ENCODE measurements around the gene TMEM240. TPM values are rescaled to one million over a fixed set of nuclear protein-coding genes. Genes with fewer than 3 reads are reported as not detected.
"Not testable (repeated sequence)": the region's sequence is repeated elsewhere in the genome, so short reads cannot be mapped to it uniquely, and the experiment has no call there.

The TMEM240 gene
- total RNA-seq, 1 donor: 2.2 TPM

- no peak overlapping the region for H3K4me3 ChIP-seq (ENCODE audit: low read depth, low read length)
- DNase-seq (ENCODE audit: low read depth): no peak
- TF ChIP-seq, protein P1, sequence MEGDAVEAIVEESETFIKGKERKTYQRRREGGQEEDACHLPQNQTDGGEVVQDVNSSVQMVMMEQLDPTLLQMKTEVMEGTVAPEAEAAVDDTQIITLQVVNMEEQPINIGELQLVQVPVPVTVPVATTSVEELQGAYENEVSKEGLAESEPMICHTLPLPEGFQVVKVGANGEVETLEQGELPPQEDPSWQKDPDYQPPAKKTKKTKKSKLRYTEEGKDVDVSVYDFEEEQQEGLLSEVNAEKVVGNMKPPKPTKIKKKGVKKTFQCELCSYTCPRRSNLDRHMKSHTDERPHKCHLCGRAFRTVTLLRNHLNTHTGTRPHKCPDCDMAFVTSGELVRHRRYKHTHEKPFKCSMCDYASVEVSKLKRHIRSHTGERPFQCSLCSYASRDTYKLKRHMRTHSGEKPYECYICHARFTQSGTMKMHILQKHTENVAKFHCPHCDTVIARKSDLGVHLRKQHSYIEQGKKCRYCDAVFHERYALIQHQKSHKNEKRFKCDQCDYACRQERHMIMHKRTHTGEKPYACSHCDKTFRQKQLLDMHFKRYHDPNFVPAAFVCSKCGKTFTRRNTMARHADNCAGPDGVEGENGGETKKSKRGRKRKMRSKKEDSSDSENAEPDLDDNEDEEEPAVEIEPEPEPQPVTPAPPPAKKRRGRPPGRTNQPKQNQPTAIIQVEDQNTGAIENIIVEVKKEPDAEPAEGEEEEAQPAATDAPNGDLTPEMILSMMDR (IDR thresholded peaks at IDR 0.05; ENCODE audit: insufficient read depth, low read depth, low read length): no peak
Observed at GRCh38 chr1:1529321-1529720, 11.1 kb downstream of the TMEM240 start.

GRCh38 chr1:1528301-1529267 is 11.8 kb downstream of the TMEM240 start:
- no peak overlapping the region for H3K4me3 ChIP-seq (ENCODE audit: low read depth, low read length)
- TF ChIP-seq, protein P1 (IDR thresholded peaks at IDR 0.05; ENCODE audit: insufficient read depth, low read depth, low read length): no peak
- DNase-seq (ENCODE audit: low read depth): no peak

- no peak overlapping the region for H3K4me3 ChIP-seq (ENCODE audit: low read depth, low read length)
- no peak for DNase-seq (ENCODE audit: low read depth)
- TF ChIP-seq, protein P1 (IDR thresholded peaks at IDR 0.05; ENCODE audit: insufficient read depth, low read depth, low read length): no peak
Observed at GRCh38 chr1:1527092-1527816, 13.2 kb downstream of the TMEM240 start.

DNA sequence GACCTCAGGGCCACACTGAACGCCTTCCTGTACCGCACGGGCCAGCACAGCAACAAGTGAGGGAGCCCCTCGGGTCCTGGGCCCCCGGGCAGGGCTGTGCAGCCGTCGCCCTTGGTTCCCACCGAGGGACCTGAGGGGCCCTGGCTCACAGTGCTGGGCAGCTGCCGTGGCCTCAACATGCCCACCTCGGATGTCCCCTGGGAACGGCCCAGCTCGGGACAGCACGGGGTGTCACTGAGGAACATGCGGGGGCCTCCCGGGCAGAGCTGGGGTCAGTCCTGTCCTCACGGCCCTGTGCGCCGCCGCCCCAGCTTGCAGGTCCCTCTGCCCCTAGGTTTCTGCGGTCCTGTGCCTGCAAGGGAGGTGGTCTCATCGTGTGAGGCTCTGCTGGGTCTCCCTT is 13.9 kb downstream of the TMEM240 start:
- DNase-seq (ENCODE audit: low read depth); H3K4me3 ChIP-seq (ENCODE audit: low read depth, low read length): not testable (repeated sequence)

- not testable (repeated sequence) for H3K4me3 ChIP-seq (ENCODE audit: low read depth, low read length); DNase-seq (ENCODE audit: low read depth)
Observed at GRCh38 chr1:1524750-1525383, 15.6 kb downstream of the TMEM240 start.

DNA sequence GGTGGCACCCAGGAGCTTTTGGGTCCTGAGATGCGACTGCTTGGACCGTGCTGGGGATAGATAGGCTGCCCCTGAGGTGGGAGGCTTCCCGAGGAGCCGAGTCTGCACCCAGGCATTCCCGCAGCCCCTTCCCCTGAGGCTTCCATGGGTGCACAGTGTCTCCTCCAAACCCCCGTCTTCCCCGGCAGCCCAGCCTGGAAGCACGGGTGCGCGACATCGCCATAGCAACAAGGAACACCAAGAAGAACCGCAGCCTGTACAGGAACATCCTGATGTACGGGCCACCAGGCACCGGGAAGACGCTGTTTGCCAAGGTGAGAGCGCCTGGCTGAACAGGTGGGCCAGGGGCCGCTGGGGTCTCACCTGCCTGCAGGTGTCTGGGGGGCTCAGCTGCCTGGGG is 16.8 kb downstream of the TMEM240 start:
- not testable (repeated sequence) for H3K4me3 ChIP-seq (ENCODE audit: low read depth, low read length); DNase-seq (ENCODE audit: low read depth)

- H3K4me3 ChIP-seq (ENCODE audit: low read depth, low read length); DNase-seq (ENCODE audit: low read depth): not testable (repeated sequence)
Observed at GRCh38 chr1:1523226-1523625, 17.2 kb downstream of the TMEM240 start.

DNA sequence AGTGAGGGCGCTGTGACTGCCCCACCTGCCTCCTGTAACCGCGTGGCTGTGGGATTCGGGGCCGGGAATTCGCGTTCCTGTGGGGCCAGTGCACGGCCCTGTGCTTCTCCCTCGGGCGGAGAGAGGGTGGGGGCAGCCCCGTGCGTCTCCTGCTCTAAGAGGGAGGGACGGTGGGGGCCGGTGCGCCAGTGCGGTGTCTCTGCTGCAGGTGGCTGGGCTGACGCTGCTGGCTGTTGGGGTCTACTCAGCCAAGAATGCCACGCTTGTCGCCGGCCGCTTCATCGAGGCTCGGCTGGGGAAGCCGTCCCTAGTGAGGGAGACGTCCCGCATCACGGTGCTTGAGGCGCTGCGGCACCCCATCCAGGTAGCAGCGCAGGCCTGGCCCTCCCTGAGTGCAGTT is 17.9 kb downstream of the TMEM240 start:
- not testable (repeated sequence) for H3K4me3 ChIP-seq (ENCODE audit: low read depth, low read length); DNase-seq (ENCODE audit: low read depth)

DNA sequence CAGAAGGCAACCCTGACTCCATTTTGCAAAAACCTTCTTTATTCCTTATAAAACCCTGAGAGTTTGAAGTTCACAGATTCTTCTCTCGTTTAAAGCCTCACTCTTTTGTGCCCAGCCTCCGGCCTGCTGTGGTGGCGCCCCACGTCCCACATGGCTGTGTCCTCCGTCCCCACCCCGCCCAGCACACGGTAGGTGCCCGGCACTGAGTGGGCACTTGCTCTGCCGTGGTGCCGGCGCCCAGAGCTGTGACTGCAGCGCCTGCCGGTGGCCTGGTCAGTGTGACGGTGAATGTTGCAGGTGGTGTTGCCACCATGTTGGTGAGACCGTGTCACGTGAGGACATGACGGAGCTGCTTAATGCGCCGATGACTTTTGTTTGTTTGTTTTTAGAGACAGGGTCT is 19.1 kb downstream of the TMEM240 start:
- DNase-seq (ENCODE audit: low read depth): no peak
- TF ChIP-seq, protein P1 (IDR thresholded peaks at IDR 0.05; ENCODE audit: insufficient read depth, low read depth, low read length): no peak
- H3K4me3 ChIP-seq (ENCODE audit: low read depth, low read length): no peak overlapping the region

GRCh38 chr1:1519805-1520505 is 20.5 kb downstream of the TMEM240 start:
- not testable (repeated sequence) for H3K4me3 ChIP-seq (ENCODE audit: low read depth, low read length); DNase-seq (ENCODE audit: low read depth)

DNA sequence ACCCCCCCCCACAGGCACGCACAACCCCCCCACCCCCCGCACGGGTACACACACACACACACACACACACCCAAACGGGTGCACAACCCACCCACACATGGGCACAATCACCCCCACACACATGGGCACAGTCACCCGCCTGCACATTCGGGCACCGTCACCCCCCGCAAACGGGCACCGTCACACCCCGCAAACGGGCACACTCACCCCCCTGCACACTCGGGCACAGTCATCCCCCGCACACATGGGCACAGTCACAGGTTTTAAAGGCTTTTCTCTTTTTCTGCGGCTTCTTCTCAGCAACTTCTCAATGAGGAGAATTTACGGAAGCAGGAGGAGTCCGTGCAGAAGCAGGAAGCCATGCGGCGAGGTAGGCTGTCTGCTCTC is 21.8 kb downstream of the TMEM240 start:
- not testable (repeated sequence) for DNase-seq (ENCODE audit: low read depth); H3K4me3 ChIP-seq (ENCODE audit: low read depth, low read length)

Measured in fibroblast of villous mesenchyme (primary cell).